Ascending aorta (tissue), 2 donors: ENCODE data around the gene C6orf62. TPM values are rescaled to one million over a fixed set of nuclear protein-coding genes. Genes with fewer than 3 reads are reported as not detected.
"Not testable (repeated sequence)": the region's sequence is repeated elsewhere in the genome, so short reads cannot be mapped to it uniquely, and the experiment has no call there.

Experiments used
- DNase-seq, 2 donors: peaks; one replicate each; pipeline ENCODE4 v3.0.0-alpha.2; 2019; ENCODE audit warnings: low spot score in 2 of 2
- H3K27ac ChIP-seq, 2 donors: fragments of 200-600 bp; sonication (generic); one replicate each; pipeline ENCODE4 v1.5.1; 2016 to 2017; ENCODE audit warnings: mild to moderate bottlenecking in 1 of 2
- H3K27me3 ChIP-seq: fragments of 200-600 bp; sonication (generic); one replicate; pipeline ENCODE4 v1.5.1; 2017
- H3K36me3 ChIP-seq, 2 donors: fragments of 200-600 bp; sonication (generic); one replicate each; pipeline ENCODE4 v1.5.1; 2016
- H3K4me1 ChIP-seq, 2 donors: fragments of 200-600 bp; sonication (generic); one replicate each; pipeline ENCODE4 v1.5.1; 2016 to 2017; ENCODE audit warnings: mild to moderate bottlenecking in 1 of 2
- H3K4me3 ChIP-seq, 2 donors: fragments of 200-600 bp; sonication (generic); one replicate each; pipeline ENCODE4 v1.5.1; 2016 to 2017; ENCODE audit warnings: mild to moderate bottlenecking in 1 of 2
- H3K9me3 ChIP-seq, 2 donors: fragments of 200-600 bp; sonication (generic); one replicate each; pipeline ENCODE4 v1.5.1; 2016
- CTCF ChIP-seq, 3 experiments: fragments of 200-600 bp in 2 of 3; fragments of 450-650 bp in 1 of 3; sonication (generic) in 2 of 3; IDR thresholded peaks; one replicate each; pipeline ENCODE4 v1.5.1; 2016 to 2019; ENCODE audit warnings: antibody characterized with exemption in 3 of 3, mild to moderate bottlenecking in 1 of 3, moderate library complexity in 1 of 3
- intact Hi-C: fragments of 100-400 bp; cut with DNase I; formaldehyde crosslinking; loops from one replicate; pipeline ENCODE4 v1.15.1; 2023
- total RNA-seq: library from RNA; depleted of rRNA; stranded (reverse); fragments of >200 nt; gene quantifications from one replicate; pipeline ENCODE4 v1.1.0, GENCODE V29; 2016

C6orf62 gene
- total RNA-seq, 1 donor from 2014 or later = 29.6 TPM

GRCh38 chr6:24753545-24753944 is 34.6 kb upstream of the C6orf62 start:
- TF ChIP-seq CTCF (IDR thresholded peaks at IDR 0.05) = no peak
- H3K27me3 ChIP-seq = no peaks in the 10 kb centered on the region
- no peak overlapping the region for H3K4me3 ChIP-seq
- H3K4me1 ChIP-seq = no peaks in the 10 kb centered on the region
- DNase-seq = no peak
- no peaks in the 10 kb centered on the region for H3K9me3 ChIP-seq
- no peak overlapping the region for H3K27ac ChIP-seq
- intact Hi-C loops = no loop called here
- H3K36me3 ChIP-seq = no peaks in the 10 kb centered on the region

GRCh38 chr6:24752917-24753492 is 34.1 kb upstream of the C6orf62 start:
- DNase-seq = no peak
- TF ChIP-seq CTCF (IDR thresholded peaks at IDR 0.05) = no peak
- intact Hi-C loops = no loop called here
- no peaks in the 10 kb centered on the region for H3K36me3 ChIP-seq
- no peaks in the 10 kb centered on the region for H3K27me3 ChIP-seq
- H3K27ac ChIP-seq = no peak overlapping the region
- no peaks in the 10 kb centered on the region for H3K9me3 ChIP-seq
- no peaks in the 10 kb centered on the region for H3K4me1 ChIP-seq
- H3K4me3 ChIP-seq = no peak overlapping the region

GRCh38 chr6:24752503-24752902 is 33.5 kb upstream of the C6orf62 start:
- no peak for TF ChIP-seq CTCF (IDR thresholded peaks at IDR 0.05)
- no peaks in the 10 kb centered on the region for H3K9me3 ChIP-seq
- no peak overlapping the region for H3K4me3 ChIP-seq
- H3K27ac ChIP-seq = no peak overlapping the region
- DNase-seq = no peak
- H3K36me3 ChIP-seq = no peaks in the 10 kb centered on the region
- intact Hi-C loops = no loop called here
- no peaks in the 10 kb centered on the region for H3K4me1 ChIP-seq
- no peaks in the 10 kb centered on the region for H3K27me3 ChIP-seq

- DNase-seq, H3K4me3 ChIP-seq, H3K27me3 ChIP-seq, H3K36me3 ChIP-seq, H3K27ac ChIP-seq, H3K9me3 ChIP-seq, intact Hi-C loops, H3K4me1 ChIP-seq: not testable (repeated sequence)
These were observed 31.9 kb upstream of the C6orf62 start for GRCh38 chr6:24750878-24751277.

- TF ChIP-seq CTCF (IDR thresholded peaks at IDR 0.05) = no peak
These were observed 30.3 kb upstream of the C6orf62 start for GRCh38 chr6:24749297-24749696.

GRCh38 chr6:24744911-24745310 is 26.0 kb upstream of the C6orf62 start:
- intact Hi-C loops = no loop called here
- no peaks in the 10 kb centered on the region for H3K36me3 ChIP-seq
- H3K4me3 ChIP-seq = no peak overlapping the region
- H3K27me3 ChIP-seq = no peaks in the 10 kb centered on the region
- H3K27ac ChIP-seq = no peak overlapping the region
- no peaks in the 10 kb centered on the region for H3K4me1 ChIP-seq
- TF ChIP-seq CTCF (IDR thresholded peaks at IDR 0.05) = no peak
- no peak for DNase-seq
- no peaks in the 10 kb centered on the region for H3K9me3 ChIP-seq

More at GRCh38 chr6:24749297-24749696, 30.3 kb upstream of the C6orf62 start:
- Histone ChIP-seq H3K27ac (no peak overlapping the region), H3K4me1 (no peaks in the 10 kb centered on the region), H3K9me3 (no peaks in the 10 kb centered on the region), H3K27me3 (no peaks in the 10 kb centered on the region), H3K4me3 (no peak overlapping the region), H3K36me3 (no peaks in the 10 kb centered on the region)
- intact Hi-C loops = no loop called here
- no peak for DNase-seq
